Glutamatergic neuron (in vitro differentiated cells): ENCODE data around the gene PIP4K2A. TPM values are rescaled to one million over a fixed set of nuclear protein-coding genes. Genes with fewer than 3 reads are reported as not detected.

Source experiments
- DNase-seq: peaks from one replicate; pipeline ENCODE4 v3.0.0; 2022
- H3K27ac Mint-ChIP-seq: one replicate; pipeline ENCODE4 v1.8.0; 2020; ENCODE audit warnings: mild to moderate bottlenecking, mixed read lengths, inconsistent platforms; ENCODE audit not compliant: unreplicated experiment
- H3K27me3 Mint-ChIP-seq: one replicate; pipeline ENCODE4 v1.8.0; 2020; ENCODE audit warnings: mild to moderate bottlenecking, moderate library complexity, mixed read lengths, inconsistent platforms; ENCODE audit not compliant: unreplicated experiment
- H3K36me3 Mint-ChIP-seq: one replicate; pipeline ENCODE4 v1.8.0; 2020; ENCODE audit warnings: mild to moderate bottlenecking, mixed read lengths, inconsistent platforms; ENCODE audit not compliant: unreplicated experiment
- H3K4me1 Mint-ChIP-seq: one replicate; pipeline ENCODE4 v1.8.0; 2020; ENCODE audit warnings: mild to moderate bottlenecking, low read depth, mixed read lengths, inconsistent platforms; ENCODE audit not compliant: unreplicated experiment
- H3K4me3 Mint-ChIP-seq: one replicate; pipeline ENCODE4 v1.8.0; 2020; ENCODE audit warnings: mild to moderate bottlenecking, mixed read lengths, inconsistent platforms; ENCODE audit not compliant: unreplicated experiment
- H3K9me3 Mint-ChIP-seq: one replicate; pipeline ENCODE4 v1.8.0; 2020; ENCODE audit warnings: mild to moderate bottlenecking, moderate library complexity, mixed read lengths, inconsistent platforms; ENCODE audit not compliant: unreplicated experiment
- CTCF ChIP-seq: fragments of 200-600 bp; sonication (generic); IDR thresholded peaks from one replicate; pipeline ENCODE4 v1.5.0; 2021; ENCODE audit not compliant: partially characterized antibody, unreplicated experiment
- total RNA-seq: library from RNA; stranded (reverse); fragmentation: NEBNext Ultra II Directional; extraction: Animal tissue kit (Norgen Biotek cat#: 25700); gene quantifications from one replicate; pipeline ENCODE4 v1.2.1, GENCODE V29; 2021; ENCODE audit not compliant: unreplicated experiment

Gene PIP4K2A
- total RNA-seq, 1 donor from 2014 or later = 20.7 TPM

- Mint-ChIP-seq H3K4me1 (no peaks in the 10 kb centered on the region), H3K27me3 (no peaks in the 10 kb centered on the region), H3K4me3 (no peak overlapping the region), H3K9me3 (no peaks in the 10 kb centered on the region), H3K36me3 (no peaks in the 10 kb centered on the region), H3K27ac (no peak overlapping the region)
- no peak for TF ChIP-seq CTCF
- no peak for DNase-seq
These were observed 55.5 kb downstream of the PIP4K2A start for GRCh38 chr10:22658745-22659410.

GRCh38 chr10:22657566-22658225 is 56.7 kb downstream of the PIP4K2A start:
- TF ChIP-seq CTCF = no peak
- no peak for DNase-seq
- Mint-ChIP-seq H3K4me3 (no peak overlapping the region), H3K27me3 (no peaks in the 10 kb centered on the region), H3K27ac (no peak overlapping the region), H3K36me3 (no peaks in the 10 kb centered on the region), H3K9me3 (no peaks in the 10 kb centered on the region), H3K4me1 (no peaks in the 10 kb centered on the region)

GRCh38 chr10:22657024-22657423 is 57.4 kb downstream of the PIP4K2A start:
- no peaks in the 10 kb centered on the region for H3K36me3 Mint-ChIP-seq
- TF ChIP-seq CTCF = no peak
- no peaks in the 10 kb centered on the region for H3K4me1 Mint-ChIP-seq
- no peak overlapping the region for H3K4me3 Mint-ChIP-seq
- H3K9me3 Mint-ChIP-seq = no peaks in the 10 kb centered on the region
- DNase-seq = no peak
- no peaks in the 10 kb centered on the region for H3K27me3 Mint-ChIP-seq
- H3K27ac Mint-ChIP-seq = no peak overlapping the region

GRCh38 chr10:22656036-22656435 is 58.3 kb downstream of the PIP4K2A start:
- Mint-ChIP-seq H3K9me3 (no peaks in the 10 kb centered on the region), H3K4me1 (no peaks in the 10 kb centered on the region), H3K4me3 (no peak overlapping the region), H3K27me3 (no peaks in the 10 kb centered on the region), H3K27ac (no peak overlapping the region), H3K36me3 (no peaks in the 10 kb centered on the region)
- TF ChIP-seq CTCF = no peak
- DNase-seq = no peak

GRCh38 chr10:22655312-22655981 is 58.9 kb downstream of the PIP4K2A start:
- H3K27ac Mint-ChIP-seq = no peak overlapping the region
- TF ChIP-seq CTCF = no peak
- H3K9me3 Mint-ChIP-seq = no peaks in the 10 kb centered on the region
- no peaks in the 10 kb centered on the region for H3K27me3 Mint-ChIP-seq
- no peak overlapping the region for H3K4me3 Mint-ChIP-seq
- H3K4me1 Mint-ChIP-seq = no peaks in the 10 kb centered on the region
- DNase-seq = no peak
- H3K36me3 Mint-ChIP-seq = no peaks in the 10 kb centered on the region
